OCI-LY3 (cell line): ENCODE data around the gene YY1.
"Not testable (repeated sequence)": the region's sequence is repeated elsewhere in the genome, so short reads cannot be mapped to it uniquely, and the experiment has no call there.

Experiments used
- H2AFZ ChIP-seq: fragments of 200-600, 300-600 bp; shearing (Covaris generic); 2 replicates; pipeline ENCODE4 v1.6.0; 2014; ENCODE audit warnings: antibody characterized with exemption, low read depth, low read length
- H3K27ac ChIP-seq: fragments of 200-600, 300-600 bp; sonication (generic); 2 replicates; pipeline ENCODE4 v1.5.1; 2014; ENCODE audit warnings: mild to moderate bottlenecking, low read length, moderate library complexity, mixed read lengths
- H3K27me3 ChIP-seq: fragments of 200-600, 300-600 bp; sonication (generic); 2 replicates; pipeline ENCODE4 v1.6.1; 2014; ENCODE audit warnings: low read depth, low read length, mixed read lengths
- H3K36me3 ChIP-seq: fragments of 200-600, 300-600 bp; sonication (generic); replicated peaks from 2 replicates; pipeline ENCODE3; 2014; ENCODE audit warnings: low read depth, low read length, mixed read lengths
- H3K4me1 ChIP-seq: fragments of 300-600, 200-600 bp; sonication (generic); 2 replicates; pipeline ENCODE4 v1.6.1; 2014; ENCODE audit warnings: low read length, mixed read lengths
- H3K4me2 ChIP-seq: fragments of 200-600, 300-600 bp; sonication (generic); 2 replicates; pipeline ENCODE4 v1.6.1; 2014; ENCODE audit warnings: low read length, mixed read lengths
- H3K4me3 ChIP-seq: fragments of 300-600, 200-600 bp; sonication (generic); 2 replicates; pipeline ENCODE4 v1.5.1; 2014; ENCODE audit warnings: antibody characterized with exemption, mild to moderate bottlenecking, low read length, moderate library complexity
- H3K79me2 ChIP-seq: fragments of 300-600, 200-600 bp; shearing (Covaris generic); 2 replicates; pipeline ENCODE4 v1.6.1; 2014; ENCODE audit warnings: mild to moderate bottlenecking, low read length, mixed read lengths
- H3K9ac ChIP-seq: fragments of 300-600, 200-600 bp; shearing (Covaris generic); 2 replicates; pipeline ENCODE4 v1.6.0; 2014; ENCODE audit warnings: mild to moderate bottlenecking, low read length, moderate library complexity
- H3K9me3 ChIP-seq: fragments of 200-600, 300-600 bp; shearing (Covaris generic); 2 replicates; pipeline ENCODE4 v1.6.1; 2014; ENCODE audit warnings: low read length, mixed read lengths; ENCODE audit not compliant: insufficient read depth
- H4K20me1 ChIP-seq: fragments of 200-600, 300-600 bp; sonication (generic); 2 replicates; pipeline ENCODE4 v1.6.1; 2016; ENCODE audit warnings: low read length, mixed read lengths; ENCODE audit not compliant: insufficient read depth
- EZH2phosphoT487 ChIP-seq: fragments of 200-600 bp; shearing (Covaris generic); IDR thresholded peaks from 2 replicates; pipeline ENCODE4 v1.6.1; 2018; ENCODE audit warnings: antibody characterized with exemption, mixed run types, low read depth
- TF ChIP-seq, protein P1 (sequence below): fragments of 200-600, 300-600 bp; sonication (generic); IDR thresholded peaks from 2 replicates; pipeline ENCODE4 v1.5.1; 2014; ENCODE audit warnings: antibody characterized with exemption, low read length, low read depth

YY1 gene

DNA sequence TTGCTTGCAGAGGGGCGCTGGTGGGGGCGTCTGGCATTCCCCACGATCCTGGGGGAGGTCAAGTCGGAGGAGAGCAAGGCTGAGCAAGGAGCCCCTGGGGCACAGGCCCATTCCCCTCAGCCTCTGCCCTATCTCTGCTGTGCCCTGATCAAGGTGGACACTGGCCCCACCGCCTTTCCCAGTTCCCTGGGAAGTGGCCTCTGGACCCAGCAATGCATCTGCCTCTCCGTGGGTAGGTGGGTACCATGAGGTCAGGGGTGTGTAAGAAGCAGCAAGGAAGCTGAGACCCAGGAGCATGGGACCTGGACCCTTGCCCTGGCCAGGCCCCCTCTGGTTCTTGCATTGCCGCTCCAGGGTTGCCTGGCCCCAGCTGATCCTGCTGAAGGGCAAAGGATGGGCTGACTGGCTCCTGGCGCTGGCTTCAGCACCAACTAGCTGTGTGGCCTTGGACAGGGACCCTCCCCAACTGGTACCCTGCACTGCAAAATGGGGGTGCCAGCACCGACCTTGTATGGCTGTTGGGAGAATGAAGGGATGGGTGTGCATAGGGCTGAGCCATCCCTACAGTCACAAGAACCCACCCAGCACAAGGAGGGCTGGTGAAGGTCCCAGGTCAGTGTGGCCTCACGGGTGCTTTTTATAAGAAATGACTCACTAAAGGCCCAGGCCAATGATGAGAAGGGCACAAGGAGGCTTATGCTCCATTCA, 47.7 kb downstream of the YY1 start:
- Histone ChIP-seq H3K27me3 (no peaks in the 10 kb centered on the region), H2AFZ (no peak overlapping the region), H4K20me1 (no peaks in the 10 kb centered on the region), H3K4me3 (no peak overlapping the region), H3K36me3 (peaks cover 7% of the 10 kb centered on the region), H3K9ac (no peak overlapping the region), H3K9me3 (no peaks in the 10 kb centered on the region), H3K27ac (no peak overlapping the region), H3K79me2 (peaks cover 13% of the 10 kb centered on the region; the same call in 1 of the 2 replicates), H3K4me2 (no peak overlapping the region), H3K4me1 (peaks cover 19% of the 10 kb centered on the region)
- no peak for TF ChIP-seq EZH2phosphoT487
- TF ChIP-seq, protein P1, sequence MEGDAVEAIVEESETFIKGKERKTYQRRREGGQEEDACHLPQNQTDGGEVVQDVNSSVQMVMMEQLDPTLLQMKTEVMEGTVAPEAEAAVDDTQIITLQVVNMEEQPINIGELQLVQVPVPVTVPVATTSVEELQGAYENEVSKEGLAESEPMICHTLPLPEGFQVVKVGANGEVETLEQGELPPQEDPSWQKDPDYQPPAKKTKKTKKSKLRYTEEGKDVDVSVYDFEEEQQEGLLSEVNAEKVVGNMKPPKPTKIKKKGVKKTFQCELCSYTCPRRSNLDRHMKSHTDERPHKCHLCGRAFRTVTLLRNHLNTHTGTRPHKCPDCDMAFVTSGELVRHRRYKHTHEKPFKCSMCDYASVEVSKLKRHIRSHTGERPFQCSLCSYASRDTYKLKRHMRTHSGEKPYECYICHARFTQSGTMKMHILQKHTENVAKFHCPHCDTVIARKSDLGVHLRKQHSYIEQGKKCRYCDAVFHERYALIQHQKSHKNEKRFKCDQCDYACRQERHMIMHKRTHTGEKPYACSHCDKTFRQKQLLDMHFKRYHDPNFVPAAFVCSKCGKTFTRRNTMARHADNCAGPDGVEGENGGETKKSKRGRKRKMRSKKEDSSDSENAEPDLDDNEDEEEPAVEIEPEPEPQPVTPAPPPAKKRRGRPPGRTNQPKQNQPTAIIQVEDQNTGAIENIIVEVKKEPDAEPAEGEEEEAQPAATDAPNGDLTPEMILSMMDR, result no peak

DNA sequence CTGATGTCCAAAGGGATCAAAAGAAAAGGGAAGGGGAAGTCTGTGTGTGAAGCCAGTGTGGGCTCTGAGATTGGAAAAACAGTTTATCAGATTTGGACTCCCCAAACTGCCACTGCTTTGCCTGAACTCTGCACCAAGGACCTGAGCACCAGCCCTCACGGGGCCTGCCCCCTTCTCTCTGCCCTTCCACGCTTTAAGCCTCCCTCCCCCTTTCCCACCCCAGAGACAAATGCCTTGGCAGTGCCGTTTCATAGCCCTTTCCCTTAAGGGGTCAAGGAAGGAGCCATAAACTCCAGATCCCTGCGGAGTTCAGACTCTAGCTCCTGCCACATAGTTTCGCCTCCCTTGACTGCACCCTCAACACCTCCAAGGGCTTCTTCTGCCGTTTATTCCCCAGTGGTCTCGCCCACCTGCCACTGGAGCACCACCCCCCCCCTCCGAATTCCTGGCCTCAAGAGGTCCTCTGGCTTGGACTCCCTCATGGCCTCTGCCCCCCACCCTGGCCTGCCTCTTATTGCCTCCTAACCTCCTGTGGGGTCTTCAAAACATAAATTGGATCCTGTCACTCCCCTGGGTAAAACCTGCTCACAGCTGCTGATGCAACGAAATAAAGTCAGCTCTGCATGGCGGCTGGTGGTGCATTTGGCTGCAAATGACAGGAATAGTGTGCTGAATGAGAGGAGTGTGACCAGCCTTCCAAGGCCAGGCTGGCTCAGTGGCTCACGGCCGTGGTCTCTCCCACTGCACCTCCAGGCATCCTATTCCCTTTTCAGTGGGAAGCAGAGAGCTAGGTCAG, 48.5 kb downstream of the YY1 start:
- H2AFZ ChIP-seq, result no peak overlapping the region
- no peak overlapping the region for H3K4me2 ChIP-seq
- TF ChIP-seq, protein P1, result no peak
- TF ChIP-seq EZH2phosphoT487, result no peak
- no peak overlapping the region for H3K4me3 ChIP-seq
- no peaks in the 10 kb centered on the region for H4K20me1 ChIP-seq
- H3K27ac ChIP-seq, result no peak overlapping the region
- no peak overlapping the region for H3K9ac ChIP-seq
- H3K9me3 ChIP-seq, result no peaks in the 10 kb centered on the region
- no peaks in the 10 kb centered on the region for H3K36me3 ChIP-seq
- peaks cover 19% of the 10 kb centered on the region for H3K4me1 ChIP-seq
- peaks cover 13% of the 10 kb centered on the region; the same call in 1 of the 2 replicates for H3K79me2 ChIP-seq
- H3K27me3 ChIP-seq, result no peaks in the 10 kb centered on the region

DNA sequence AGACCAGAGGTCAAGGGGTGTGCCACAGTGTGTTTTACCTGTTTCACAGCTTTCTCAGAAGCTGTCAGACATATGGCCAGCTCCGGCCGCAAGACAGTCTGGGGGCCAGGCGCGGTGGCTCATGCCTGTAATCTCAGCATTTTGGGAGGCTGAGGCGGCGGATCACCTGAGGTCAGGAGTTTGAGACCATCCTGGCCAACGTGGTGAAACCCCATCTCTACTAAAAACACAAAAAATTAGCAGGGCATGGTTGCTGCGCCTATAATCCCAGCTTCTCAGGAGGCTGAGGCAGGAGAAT, 49.0 kb downstream of the YY1 start:
- not testable (repeated sequence) for H3K9me3 ChIP-seq, H3K4me3 ChIP-seq, H3K4me2 ChIP-seq, H4K20me1 ChIP-seq, H3K9ac ChIP-seq, H3K27ac ChIP-seq, H2AFZ ChIP-seq, H3K27me3 ChIP-seq, H3K36me3 ChIP-seq
- Histone ChIP-seq H3K79me2 (peaks cover 13% of the 10 kb centered on the region; the same call in 1 of the 2 replicates), H3K4me1 (peaks cover 19% of the 10 kb centered on the region)

DNA sequence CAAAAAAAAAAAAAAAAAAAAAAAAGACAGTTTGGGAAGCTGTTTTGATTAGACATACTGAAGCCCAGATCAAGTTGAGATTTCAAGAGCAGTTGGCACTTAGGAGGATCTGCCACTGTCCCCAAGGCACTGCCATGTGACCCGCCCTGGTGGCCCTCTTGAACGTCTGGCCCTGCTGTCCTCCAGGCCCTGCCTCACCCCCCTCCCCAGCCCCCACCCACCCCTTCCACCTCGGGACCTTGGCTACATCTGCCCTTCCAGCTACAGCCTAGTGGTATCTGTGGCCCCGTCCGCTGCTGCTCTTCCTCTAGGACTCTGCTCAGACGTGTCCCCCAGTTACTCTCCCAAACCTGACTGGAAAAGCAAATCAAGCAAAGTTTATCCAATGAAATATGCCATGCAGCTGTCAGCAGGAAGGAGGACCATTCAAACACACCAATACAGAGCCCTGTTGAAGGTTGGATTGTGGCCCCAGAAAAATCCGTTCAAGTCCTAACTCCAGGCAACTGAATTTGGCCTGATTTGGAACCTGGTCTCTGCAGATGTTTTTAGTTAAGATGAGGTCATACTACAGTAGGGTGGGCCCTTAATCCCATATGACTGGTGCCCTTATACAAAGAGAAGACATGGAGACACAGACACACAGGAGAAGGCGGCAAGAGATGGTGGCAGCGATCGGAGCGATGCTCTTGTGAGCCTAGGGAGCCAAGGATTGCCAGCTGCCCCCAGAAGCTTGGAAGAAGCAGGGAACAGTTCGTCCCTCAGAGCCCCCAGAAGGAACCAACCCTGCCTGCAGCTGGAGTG, 49.6 kb downstream of the YY1 start:
- no peak overlapping the region for H2AFZ ChIP-seq
- peaks cover 19% of the 10 kb centered on the region for H3K4me1 ChIP-seq
- no peak overlapping the region for H3K4me2 ChIP-seq
- H3K79me2 ChIP-seq, result peaks cover 13% of the 10 kb centered on the region; the same call in 1 of the 2 replicates
- H3K27me3 ChIP-seq, result no peaks in the 10 kb centered on the region
- no peak overlapping the region for H3K27ac ChIP-seq
- H3K9ac ChIP-seq, result no peak overlapping the region
- H3K9me3 ChIP-seq, result no peaks in the 10 kb centered on the region
- TF ChIP-seq, protein P1, result no peak
- TF ChIP-seq EZH2phosphoT487, result no peak
- H3K36me3 ChIP-seq, result no peaks in the 10 kb centered on the region
- no peaks in the 10 kb centered on the region for H4K20me1 ChIP-seq
- H3K4me3 ChIP-seq, result no peak overlapping the region
